Tibial artery (tissue), 4 donors: ENCODE data around the gene IRX5.

Experiments used
- DNase-seq, 2 donors: peaks; one replicate each; pipeline ENCODE4 v3.0.0-alpha.2; 2019
- H3K27ac ChIP-seq, 2 donors: fragments of 200-600 bp; sonication (generic) in 1 of 2; 1 replicate in 1 of 2; 2 replicates in 1 of 2; pipeline ENCODE4 v1.5.1; 2018 to 2019; ENCODE audit warnings: mild to moderate bottlenecking in 1 of 2
- H3K27me3 ChIP-seq, 2 donors: fragments of 200-600 bp; sonication (generic) in 1 of 2; one replicate each; pipeline versions ENCODE4 v1.5.1 to v1.6.0; 2016 to 2019
- H3K36me3 ChIP-seq, 3 donors: fragments of 200-600 bp; sonication (generic) in 2 of 3; one replicate each; pipeline ENCODE4 v1.5.1; 2016 to 2019; ENCODE audit warnings: mild to moderate bottlenecking in 2 of 3
- H3K4me1 ChIP-seq, 4 donors: fragments of 200-600 bp; sonication (generic) in 2 of 4; 1 replicate in 3 of 4; 2 replicates in 1 of 4; pipeline ENCODE4 v1.5.1; 2016 to 2019
- H3K4me3 ChIP-seq, 2 donors: fragments of 200-600 bp; sonication (generic) in 1 of 2; 1 replicate in 1 of 2; 2 replicates in 1 of 2; pipeline ENCODE4 v1.5.1; 2018 to 2019; ENCODE audit warnings: mild to moderate bottlenecking in 2 of 2
- H3K9me3 ChIP-seq, 3 donors: fragments of 200-600 bp; sonication (generic) in 1 of 3; one replicate each; pipeline ENCODE4 v1.5.1; 2016 to 2019
- CTCF ChIP-seq, 2 experiments: fragments of 200-600 bp in 1 of 2; fragments of 450-650 bp in 1 of 2; IDR thresholded peaks; one replicate each; pipeline ENCODE4 v1.5.1; 2017 to 2019; ENCODE audit warnings: antibody characterized with exemption in 2 of 2, mild to moderate bottlenecking in 1 of 2, moderate library complexity in 1 of 2
- intact Hi-C: fragments of 100-400 bp; cut with DNase I; formaldehyde crosslinking; loops from one replicate; pipeline ENCODE4 v1.15.0; 2023; ENCODE audit warnings: low total_unique reads

IRX5 gene

GRCh38 chr16:54937671-54938211 is 7.1 kb downstream of the IRX5 start:
- intact Hi-C loops, result no loop called here
- no peak for DNase-seq
- Histone ChIP-seq H3K27me3 (no peaks in the 10 kb centered on the region), H3K4me3 (peak overlapping the region; percentile 43 to 48), H3K36me3 (peaks cover 0 to 26% (median 0%) of the 10 kb centered on the region in 3 donors), H3K4me1 (peaks cover 0 to 38% (median 9%) of the 10 kb centered on the region in 4 donors), H3K27ac (peak overlapping the region in 1 of 2 donors; percentile 59), H3K9me3 (no peaks in the 10 kb centered on the region)
- TF ChIP-seq CTCF (IDR thresholded peaks at IDR 0.05), result no peak

GRCh38 chr16:54938212-54939028 is 7.8 kb downstream of the IRX5 start:
- H3K36me3 ChIP-seq, result peaks cover 0 to 20% (median 0%) of the 10 kb centered on the region in 3 donors
- H3K9me3 ChIP-seq, result no peaks in the 10 kb centered on the region
- DNase-seq, result no peak
- peak overlapping the region in 1 of 2 donors; percentile 43 for H3K4me3 ChIP-seq
- TF ChIP-seq CTCF (IDR thresholded peaks at IDR 0.05), result no peak
- H3K27ac ChIP-seq, result no peak overlapping the region
- H3K4me1 ChIP-seq, result peaks cover 0 to 32% (median 7%) of the 10 kb centered on the region in 4 donors
- H3K27me3 ChIP-seq, result no peaks in the 10 kb centered on the region
- intact Hi-C loops, result no loop called here

- no peaks in the 10 kb centered on the region for H3K27me3 ChIP-seq
- no peak overlapping the region for H3K27ac ChIP-seq
- intact Hi-C loops, result no loop called here
These were observed 8.3 kb downstream of the IRX5 start for GRCh38 chr16:54939029-54939346.

GRCh38 chr16:54939510-54940278 is 9.0 kb downstream of the IRX5 start:
- Histone ChIP-seq H3K27me3 (no peaks in the 10 kb centered on the region), H3K27ac (no peak overlapping the region), H3K4me3 (no peak overlapping the region), H3K4me1 (peaks cover 0 to 24% (median 7%) of the 10 kb centered on the region in 4 donors), H3K9me3 (no peaks in the 10 kb centered on the region), H3K36me3 (peaks cover 0 to 10% (median 0%) of the 10 kb centered on the region in 3 donors)
- no peak for TF ChIP-seq CTCF (IDR thresholded peaks at IDR 0.05)
- intact Hi-C loops, result no loop called here
- DNase-seq, result no peak

More at GRCh38 chr16:54939029-54939346, 8.3 kb downstream of the IRX5 start:
- H3K4me3 ChIP-seq, result no peak overlapping the region
- H3K9me3 ChIP-seq, result no peaks in the 10 kb centered on the region
- H3K36me3 ChIP-seq, result peaks cover 0 to 14% (median 0%) of the 10 kb centered on the region in 3 donors
- peaks cover 0 to 30% (median 7%) of the 10 kb centered on the region in 4 donors for H3K4me1 ChIP-seq
- DNase-seq, result no peak
- TF ChIP-seq CTCF (IDR thresholded peaks at IDR 0.05), result no peak

GRCh38 chr16:54940279-54940604 is 9.6 kb downstream of the IRX5 start:
- Histone ChIP-seq H3K9me3 (no peaks in the 10 kb centered on the region), H3K36me3 (peaks cover 0 to 6% (median 0%) of the 10 kb centered on the region in 3 donors), H3K27me3 (no peaks in the 10 kb centered on the region), H3K4me1 (peaks cover 0 to 22% (median 7%) of the 10 kb centered on the region in 4 donors), H3K27ac (no peak overlapping the region), H3K4me3 (no peak overlapping the region)
- no peak for DNase-seq
- no peak for TF ChIP-seq CTCF (IDR thresholded peaks at IDR 0.05)
- intact Hi-C loops, result no loop called here
